Heart left ventricle (tissue), 16 donors: ENCODE measurements around the gene PHKB. TPM values are rescaled to one million over a fixed set of nuclear protein-coding genes. Genes with fewer than 3 reads are reported as not detected.

Source experiments
- ATAC-seq, 4 donors: fragments of 200-7000 bp; cut with Tn5 transposase; one replicate each; pipeline ENCODE4 v1.9.1; 2020 to 2022; ENCODE audit warnings: moderate library complexity in 4 of 4, mild to moderate bottlenecking in 3 of 4, moderate number of reproducible peaks in 1 of 4
- DNase-seq, 5 donors: peaks; one replicate each; pipeline ENCODE4 v3.0.0-alpha.2; 2020
- H3K27ac ChIP-seq, 12 donors: fragments of 200-600 bp; sonication (generic) in 4 of 12; one replicate each; pipeline versions ENCODE4 v1.5.0 to v1.8.0; 2016 to 2022; ENCODE audit warnings: mild to moderate bottlenecking in 2 of 12
- H3K27me3 ChIP-seq, 9 donors: fragments of 200-600 bp; sonication (generic) in 2 of 9; one replicate each; pipeline versions ENCODE4 v1.5.1 to v1.8.0; 2016 to 2022; ENCODE audit warnings: mild to moderate bottlenecking in 3 of 9
- H3K36me3 ChIP-seq, 9 donors: fragments of 200-600 bp; sonication (generic) in 2 of 9; one replicate each; pipeline versions ENCODE4 v1.5.0 to v1.8.0; 2018 to 2022; ENCODE audit warnings: mild to moderate bottlenecking in 2 of 9
- H3K4me1 ChIP-seq, 12 donors: fragments of 200-600 bp; sonication (generic) in 4 of 12; one replicate each; pipeline versions ENCODE4 v1.5.0 to v1.8.0; 2016 to 2022; ENCODE audit warnings: mild to moderate bottlenecking in 3 of 12
- H3K4me3 ChIP-seq, 12 donors: fragments of 200-600 bp; sonication (generic) in 4 of 12; one replicate each; pipeline versions ENCODE4 v1.5.0 to v1.8.0; 2017 to 2022; ENCODE audit warnings: mild to moderate bottlenecking in 9 of 12, moderate library complexity in 4 of 12
- H3K9me3 ChIP-seq, 12 donors: fragments of 200-600 bp; sonication (generic) in 4 of 12; one replicate each; pipeline versions ENCODE4 v1.5.0 to v1.8.0; 2016 to 2022; ENCODE audit warnings: mild to moderate bottlenecking in 1 of 12
- POLR2A ChIP-seq, 2 donors: fragments of 450-650 bp; IDR thresholded peaks; one replicate each; pipeline ENCODE4 v1.6.1; 2017; ENCODE audit warnings: antibody characterized with exemption in 2 of 2, mild to moderate bottlenecking in 2 of 2, moderate library complexity in 2 of 2
- WGBS, 4 donors: extraction: QIAGEN DNeasy Blood & Tissue Kit in 2 of 4; methylation state at CpG; one replicate each; pipeline versions ENCODE4 v1.1.5 to v1.1.7; 2013 to 2018; 5-methylcytosine and 5-hydroxymethylcytosine counted together
- intact Hi-C, 10 donors: fragments of 100-400 bp; cut with DNase I; formaldehyde crosslinking; loops; one replicate each; pipeline versions ENCODE4 v1.11.1 to v1.14.2; 2022
- polyA plus RNA-seq, 2 donors: library from polyadenylated mRNA; stranded (reverse); fragments of 200-250 nt; gene quantifications; one replicate each; pipeline ENCODE4 v1.2.3, GENCODE V29; 2013
- total RNA-seq, 9 donors: library from RNA; depleted of rRNA in 2 of 9; stranded (reverse); fragments of >200 nt in 2 of 9; fragmentation: NEBNext Ultra II Directional in 3 of 9; extraction: Animal tissue kit (Norgen Biotek cat#: 25700) in 3 of 9; gene quantifications; one replicate each; pipeline versions ENCODE4 v1.1.0 to v1.2.4, GENCODE V29; 2016 to 2023
- TF ChIP-seq, protein P1 (sequence below), 12 donors: fragments of 200-600 bp; sonication (generic) in 4 of 12; IDR thresholded peaks; one replicate each; pipeline versions ENCODE4 v1.5.0 to v1.8.0; 2018 to 2022; ENCODE audit warnings: antibody characterized with exemption in 12 of 12, mild to moderate bottlenecking in 5 of 12
- donor health status: ischemic (EF 13 %, LVEDD 7.1; RV severe dilation, severe dysfunction).
- donor health status: healthy with polysubstance abuse.
- donor health status: DM: no; HTN: yes; CAD: no.
- donor health status: DM: no; HTN: no; CAD: no.
- donor health status: ischemic (EF 25% LVEDD 6.9; RV normal size, moderate dysfunction).
- donor health status: ischemic (EF 25% LVEDD 5.7; RV mildly dilated, moderate dysfunction).
- donor health status: healthy.
- donor health status: DM: yes; HTN: yes; CAD: no.
- donor health status: ischemic (EF 35%, LVEDD 5.7; RV mildly dilated, moderate dysfunction).
- donor health status: nonischemic (EF 11% LVEDD 7.7; RV severe dilation, severe dysfunction).
- donor health status: DM: yes; HTN: yes; CAD: no.
- donor health status: PGD.
- donor health status: ischemic (EF 29% LVEDD 5.4; RV normal size, mild dysfunction).
- donor health status: nonischemic (EF 23%, LVEDD 6.1; RV moderate dilation, normal function).

The PHKB gene
- total and polyA plus RNA-seq, 11 donors = 14.2 to 70.1 (median 61.3) TPM

DNA sequence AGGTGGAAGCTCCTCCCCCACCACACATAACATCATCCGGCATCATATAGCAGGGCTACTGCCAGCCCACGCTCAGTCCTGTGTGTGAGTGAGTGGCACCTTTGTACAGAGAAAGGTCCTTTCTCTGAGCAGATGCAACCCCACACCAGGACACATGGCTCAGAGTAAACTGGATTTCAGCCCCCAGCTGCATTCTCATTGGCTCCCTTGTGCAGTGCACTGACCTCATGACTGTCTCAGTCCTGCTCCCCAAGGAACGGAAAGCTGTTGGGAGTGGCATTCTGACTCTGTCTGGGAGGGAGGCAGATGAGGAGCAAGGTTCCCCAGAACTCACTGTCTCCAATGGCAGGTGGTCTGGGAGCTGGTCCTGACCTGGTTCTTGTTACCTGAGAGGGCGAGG lies 244.1 kb downstream of the PHKB start:
- TF ChIP-seq, protein P1, sequence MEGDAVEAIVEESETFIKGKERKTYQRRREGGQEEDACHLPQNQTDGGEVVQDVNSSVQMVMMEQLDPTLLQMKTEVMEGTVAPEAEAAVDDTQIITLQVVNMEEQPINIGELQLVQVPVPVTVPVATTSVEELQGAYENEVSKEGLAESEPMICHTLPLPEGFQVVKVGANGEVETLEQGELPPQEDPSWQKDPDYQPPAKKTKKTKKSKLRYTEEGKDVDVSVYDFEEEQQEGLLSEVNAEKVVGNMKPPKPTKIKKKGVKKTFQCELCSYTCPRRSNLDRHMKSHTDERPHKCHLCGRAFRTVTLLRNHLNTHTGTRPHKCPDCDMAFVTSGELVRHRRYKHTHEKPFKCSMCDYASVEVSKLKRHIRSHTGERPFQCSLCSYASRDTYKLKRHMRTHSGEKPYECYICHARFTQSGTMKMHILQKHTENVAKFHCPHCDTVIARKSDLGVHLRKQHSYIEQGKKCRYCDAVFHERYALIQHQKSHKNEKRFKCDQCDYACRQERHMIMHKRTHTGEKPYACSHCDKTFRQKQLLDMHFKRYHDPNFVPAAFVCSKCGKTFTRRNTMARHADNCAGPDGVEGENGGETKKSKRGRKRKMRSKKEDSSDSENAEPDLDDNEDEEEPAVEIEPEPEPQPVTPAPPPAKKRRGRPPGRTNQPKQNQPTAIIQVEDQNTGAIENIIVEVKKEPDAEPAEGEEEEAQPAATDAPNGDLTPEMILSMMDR (IDR thresholded peaks at IDR 0.05) = no peak
- no peak for TF ChIP-seq POLR2A (IDR thresholded peaks at IDR 0.05)
- WGBS, 4 donors = 86 to 100% (median 88%) methylated on average over 2 to 4 of the region's 4 CpGs
- no peak overlapping the region for H3K4me3 ChIP-seq
- H3K27me3 ChIP-seq = no peaks in the 10 kb centered on the region
- intact Hi-C loops = no loop called here
- H3K36me3 ChIP-seq = peaks cover 0 to 12% (median 7%) of the 10 kb centered on the region in 9 donors
- DNase-seq (no peak), ATAC-seq (no peak)
- no peaks in the 10 kb centered on the region for H3K4me1 ChIP-seq
- no peak overlapping the region for H3K27ac ChIP-seq
- H3K9me3 ChIP-seq = no peaks in the 10 kb centered on the region

DNA sequence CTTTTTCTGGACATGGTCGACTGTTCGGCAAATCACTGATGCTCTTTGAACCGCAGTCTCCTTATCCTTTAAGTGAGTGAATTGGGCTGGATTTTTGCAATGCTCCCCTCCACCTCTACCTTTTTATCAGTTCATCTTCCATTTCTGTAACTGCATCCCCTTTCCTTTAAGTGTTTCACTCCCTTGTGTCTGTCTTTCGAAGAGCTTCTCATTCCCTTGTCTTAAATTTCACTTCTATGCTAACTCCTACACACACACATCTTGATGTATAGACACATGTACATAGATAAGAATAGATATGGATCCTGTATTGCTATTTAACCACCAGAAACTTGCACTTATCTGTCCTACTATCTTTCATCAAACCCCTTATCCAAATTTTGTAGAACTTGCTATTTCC lies 250.7 kb downstream of the PHKB start:
- Histone ChIP-seq H3K9me3 (no peaks in the 10 kb centered on the region), H3K27ac (no peak overlapping the region), H3K36me3 (no peaks in the 10 kb centered on the region), H3K4me3 (no peak overlapping the region), H3K27me3 (peaks cover 0 to 4% (median 0%) of the 10 kb centered on the region in 9 donors), H3K4me1 (no peaks in the 10 kb centered on the region)
- no peak for TF ChIP-seq POLR2A (IDR thresholded peaks at IDR 0.05)
- TF ChIP-seq, protein P1 (IDR thresholded peaks at IDR 0.05) = no peak
- no peak for DNase-seq
- 94 to 96% (median 95%) methylated on average over 4 of the region's 4 CpGs for WGBS, 4 donors
- intact Hi-C loops = loop anchor here in 1 of 10 donors (10.0 kb wide), 1 partner anchor 443 kb away; the partner anchor contains the start of gene ABCC12
- ATAC-seq = no peak

DNA sequence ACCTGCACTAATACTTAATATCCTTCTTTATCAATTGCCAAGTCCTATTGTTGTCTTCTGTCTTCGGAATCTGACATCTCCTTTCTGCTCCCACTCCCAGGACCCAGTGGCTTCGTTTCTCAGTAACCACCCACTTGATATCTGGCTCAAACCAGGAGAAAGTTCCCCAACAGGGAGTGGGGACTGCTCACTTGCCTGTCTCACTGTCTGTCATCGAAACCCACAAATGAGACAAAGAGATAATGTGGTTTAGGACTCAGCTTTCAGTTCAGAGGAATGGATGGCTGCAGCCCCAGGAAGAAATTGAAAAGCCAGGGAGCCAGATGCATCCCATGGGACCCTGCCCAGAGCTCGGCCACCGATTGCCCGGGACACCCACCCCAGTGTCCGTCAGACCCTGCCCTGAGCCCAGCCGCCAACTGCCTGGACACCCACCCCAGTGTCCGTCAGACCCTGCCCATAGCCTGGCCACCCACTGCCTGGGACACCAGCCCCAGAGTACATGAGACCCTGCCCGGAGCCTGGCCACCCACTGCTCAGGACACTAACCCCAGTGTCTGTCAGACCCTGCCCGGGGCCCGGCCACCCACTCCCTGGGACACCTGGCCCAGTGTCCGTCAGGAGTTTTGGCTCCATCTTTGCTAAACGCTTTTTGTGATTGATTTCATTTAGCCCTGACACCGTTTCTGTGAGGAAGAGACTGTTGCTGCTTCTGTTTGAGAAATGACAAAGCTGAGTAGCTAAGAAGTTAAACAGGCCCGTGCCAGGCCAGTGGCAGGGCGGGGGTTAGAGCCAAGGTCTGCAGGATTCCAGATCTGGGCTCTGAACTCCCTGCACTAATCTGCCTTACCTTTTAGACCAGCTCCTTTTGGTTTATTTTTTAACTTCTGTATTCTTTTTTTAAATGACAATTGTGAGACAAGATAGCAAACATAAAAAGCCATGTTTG lies 251.4 kb downstream of the PHKB start:
- TF ChIP-seq, protein P1 (IDR thresholded peaks at IDR 0.05) = no peak
- TF ChIP-seq POLR2A (IDR thresholded peaks at IDR 0.05) = no peak
- no peak overlapping the region for H3K4me3 ChIP-seq
- H3K4me1 ChIP-seq = no peaks in the 10 kb centered on the region
- no peak for DNase-seq
- ATAC-seq = peak in 1 of 4 donors; percentile 29
- intact Hi-C loops = loop anchor here in 1 of 10 donors (10.0 kb wide), 1 partner anchor 442 kb away; the partner anchor contains the start of gene ABCC12
- H3K27me3 ChIP-seq = peaks cover 0 to 4% (median 0%) of the 10 kb centered on the region in 9 donors
- WGBS, 4 donors = 75 to 79% (median 78%) methylated on average over 17 of the region's 17 CpGs
- H3K9me3 ChIP-seq = no peaks in the 10 kb centered on the region
- H3K36me3 ChIP-seq = no peaks in the 10 kb centered on the region
- H3K27ac ChIP-seq = no peak overlapping the region

DNA sequence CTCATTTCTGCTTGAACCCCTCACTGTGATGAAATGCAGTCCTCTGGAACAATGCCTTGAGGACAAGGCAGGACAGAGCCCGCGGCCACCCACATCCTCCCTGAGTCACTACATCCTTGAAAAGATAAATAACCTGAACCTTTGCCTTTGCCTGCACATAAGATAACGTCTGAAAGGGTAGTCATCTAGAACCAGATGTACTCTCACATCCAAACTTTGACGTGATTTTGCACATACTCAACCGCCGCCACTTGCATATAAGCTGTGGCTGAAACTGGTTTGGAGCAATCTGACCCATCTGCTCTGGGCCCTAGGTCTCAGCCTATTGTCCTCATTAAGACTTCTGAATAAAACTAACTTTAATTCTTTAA lies 252.1 kb downstream of the PHKB start:
- ATAC-seq (peak in 1 of 4 donors; percentile 48), DNase-seq (no peak)
- TF ChIP-seq, protein P1 (IDR thresholded peaks at IDR 0.05) = no peak
- no peak for TF ChIP-seq POLR2A (IDR thresholded peaks at IDR 0.05)
- intact Hi-C loops = loop anchor here in 1 of 10 donors (10.0 kb wide), 1 partner anchor 442 kb away; the partner anchor contains the start of gene ABCC12
- 43 to 61% (median 55%) methylated on average over 6 of the region's 6 CpGs for whole genome bisulfite sequencing, 4 donors
- Histone ChIP-seq H3K9me3 (no peaks in the 10 kb centered on the region), H3K4me3 (no peak overlapping the region), H3K36me3 (no peaks in the 10 kb centered on the region), H3K4me1 (no peaks in the 10 kb centered on the region), H3K27me3 (peaks cover 0 to 4% (median 0%) of the 10 kb centered on the region in 9 donors), H3K27ac (no peak overlapping the region)
